Measurements from ENCODE around the gene ECD.

GRCh38 chr10:73134727-73135126 lies 33.1 kb downstream of the ECD start:
- TF ChIP-seq, protein P1, sequence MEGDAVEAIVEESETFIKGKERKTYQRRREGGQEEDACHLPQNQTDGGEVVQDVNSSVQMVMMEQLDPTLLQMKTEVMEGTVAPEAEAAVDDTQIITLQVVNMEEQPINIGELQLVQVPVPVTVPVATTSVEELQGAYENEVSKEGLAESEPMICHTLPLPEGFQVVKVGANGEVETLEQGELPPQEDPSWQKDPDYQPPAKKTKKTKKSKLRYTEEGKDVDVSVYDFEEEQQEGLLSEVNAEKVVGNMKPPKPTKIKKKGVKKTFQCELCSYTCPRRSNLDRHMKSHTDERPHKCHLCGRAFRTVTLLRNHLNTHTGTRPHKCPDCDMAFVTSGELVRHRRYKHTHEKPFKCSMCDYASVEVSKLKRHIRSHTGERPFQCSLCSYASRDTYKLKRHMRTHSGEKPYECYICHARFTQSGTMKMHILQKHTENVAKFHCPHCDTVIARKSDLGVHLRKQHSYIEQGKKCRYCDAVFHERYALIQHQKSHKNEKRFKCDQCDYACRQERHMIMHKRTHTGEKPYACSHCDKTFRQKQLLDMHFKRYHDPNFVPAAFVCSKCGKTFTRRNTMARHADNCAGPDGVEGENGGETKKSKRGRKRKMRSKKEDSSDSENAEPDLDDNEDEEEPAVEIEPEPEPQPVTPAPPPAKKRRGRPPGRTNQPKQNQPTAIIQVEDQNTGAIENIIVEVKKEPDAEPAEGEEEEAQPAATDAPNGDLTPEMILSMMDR (IDR thresholded peaks at IDR 0.05; ENCODE audit: borderline replicate concordance, extremely low read depth, low read length, poor library complexity, severe bottlenecking), result no peak
- no peak for TF ChIP-seq EZH2 (IDR thresholded peaks at IDR 0.05; ENCODE audit: borderline replicate concordance, low read depth, low read length, severe bottlenecking)
